HG02885 (cell line): ENCODE results near the gene LUZP1.
A peak's percentile ranks its signal among the peaks of the same experiment; 100 is the strongest.
"Not testable (repeated sequence)": the region's sequence is repeated elsewhere in the genome, so short reads cannot be mapped to it uniquely, and the experiment has no call there.

Experiments used
- ATAC-seq: cut with Tn5 transposase; IDR thresholded peaks from one replicate; pipeline ENCODE4 v1.9.1; 2021; ENCODE audit warnings: mild to moderate bottlenecking; ENCODE audit not compliant: unreplicated experiment, poor library complexity

The LUZP1 gene

DNA sequence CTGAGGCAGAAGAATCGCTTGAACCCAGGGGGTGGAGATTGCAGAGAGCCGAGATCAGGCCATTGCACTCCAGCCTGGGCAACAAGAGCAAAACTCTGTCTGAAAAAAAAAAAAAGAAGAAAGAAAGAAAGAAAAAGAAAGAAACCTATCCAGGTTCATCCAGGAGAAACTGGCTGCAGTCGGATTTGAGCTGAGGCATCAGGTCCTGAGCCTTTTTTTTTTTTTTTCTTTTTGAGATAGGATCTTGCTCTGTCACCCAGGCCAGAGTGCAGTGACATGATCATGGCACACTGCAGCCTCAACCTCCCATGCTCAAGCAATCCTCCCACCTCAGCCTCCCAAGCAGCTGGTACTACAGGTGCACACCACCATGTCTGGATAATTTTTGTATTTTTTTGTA lies 22.5 kb upstream of the LUZP1 start:
- no peak for ATAC-seq

DNA sequence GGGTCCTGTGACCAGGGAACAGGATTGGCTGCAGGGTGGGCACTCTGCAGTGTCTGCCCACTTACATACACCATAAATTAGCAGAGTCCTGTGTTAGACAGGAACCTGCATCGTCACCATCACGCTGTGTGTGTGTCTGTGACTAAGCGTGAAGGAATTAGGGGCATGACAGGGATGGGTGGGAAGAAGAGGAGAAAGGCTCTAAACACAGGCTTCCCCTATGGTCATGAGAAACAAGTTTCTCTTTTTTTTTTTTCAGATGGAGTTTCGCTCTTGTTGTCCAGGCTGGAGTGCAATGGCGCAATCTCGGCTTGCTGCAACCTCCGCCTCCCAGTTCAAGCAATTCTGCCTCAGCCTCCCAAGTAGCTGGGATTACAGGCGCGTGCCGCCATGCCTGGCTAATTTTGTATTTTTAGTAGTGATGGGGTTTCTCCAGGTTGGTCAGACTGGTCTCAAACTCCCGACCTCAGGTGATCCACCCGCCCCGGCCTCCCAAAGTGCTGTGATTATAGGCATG lies 20.3 kb upstream of the LUZP1 start:
- ATAC-seq = not testable (repeated sequence)

DNA sequence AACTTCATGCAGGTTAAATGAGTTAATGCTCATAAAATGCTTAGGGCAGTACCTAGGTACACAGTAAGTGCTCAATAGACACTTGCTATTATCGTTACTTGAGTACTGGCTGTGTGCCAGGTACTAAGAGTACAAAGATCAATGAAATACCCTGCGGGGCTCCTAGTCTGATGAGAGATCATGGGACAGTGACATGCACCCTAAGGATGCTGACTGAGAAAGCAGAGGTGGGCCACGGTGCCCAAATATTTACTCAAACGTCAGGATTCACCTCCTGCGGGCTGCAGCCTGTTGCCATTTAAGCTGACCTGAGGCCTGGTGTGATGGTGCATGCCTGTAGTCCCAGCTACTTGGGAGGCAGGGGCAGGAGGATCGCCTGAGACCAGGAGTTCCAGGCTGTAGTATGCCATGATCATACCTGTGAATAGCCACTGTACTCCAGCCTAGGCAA lies 19.8 kb upstream of the LUZP1 start:
- ATAC-seq = no peak

DNA sequence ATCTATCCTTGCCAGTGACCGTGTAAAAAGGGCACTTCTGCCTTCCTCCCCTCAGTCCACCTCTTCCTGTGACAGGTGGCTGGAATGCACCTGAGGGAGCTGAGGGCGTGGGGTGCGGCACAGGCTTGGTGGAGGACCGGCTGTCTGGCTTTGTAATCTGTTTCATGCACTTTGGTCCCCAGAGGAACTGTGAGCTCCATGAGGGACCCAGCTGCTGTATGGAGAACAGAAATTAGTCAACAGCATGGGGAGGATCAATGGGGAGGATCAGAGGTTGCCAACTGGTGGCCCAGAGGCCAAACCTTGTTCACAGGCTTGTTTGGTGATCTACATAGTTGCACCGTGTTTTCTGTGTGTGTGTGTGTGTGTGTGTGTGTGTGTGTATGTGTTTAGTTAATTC lies 19.0 kb upstream of the LUZP1 start:
- ATAC-seq = no peak

- no peak for ATAC-seq
These were observed 16.7 kb upstream of the LUZP1 start for GRCh38 chr1:23185381-23185780.

GRCh38 chr1:23184212-23184934 lies 15.7 kb upstream of the LUZP1 start:
- ATAC-seq = no peak

- no peak for ATAC-seq
These were observed 11.2 kb upstream of the LUZP1 start for GRCh38 chr1:23179862-23180261.

DNA sequence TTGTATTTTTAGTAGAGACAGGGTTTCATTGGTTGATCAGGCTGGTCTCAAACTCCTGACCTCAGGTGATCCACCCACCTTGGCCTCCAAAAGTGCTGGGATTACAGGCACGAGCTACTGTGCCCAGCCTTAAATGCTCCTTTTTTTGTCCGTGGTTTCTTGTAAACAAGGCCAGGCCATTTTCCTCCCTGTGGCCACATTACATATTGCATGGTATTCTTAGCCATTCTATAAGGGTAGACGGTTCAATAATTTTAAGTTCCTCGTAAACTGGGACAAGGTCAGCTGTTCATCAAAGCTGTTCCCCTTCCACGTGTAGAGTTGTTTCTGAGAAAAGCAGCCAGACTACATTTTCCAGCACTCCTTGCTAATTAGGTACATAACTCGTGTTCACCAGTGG lies 10.3 kb upstream of the LUZP1 start:
- ATAC-seq = no peak

- no peak for ATAC-seq
These were observed 9.8 kb upstream of the LUZP1 start for GRCh38 chr1:23178414-23178813.

DNA sequence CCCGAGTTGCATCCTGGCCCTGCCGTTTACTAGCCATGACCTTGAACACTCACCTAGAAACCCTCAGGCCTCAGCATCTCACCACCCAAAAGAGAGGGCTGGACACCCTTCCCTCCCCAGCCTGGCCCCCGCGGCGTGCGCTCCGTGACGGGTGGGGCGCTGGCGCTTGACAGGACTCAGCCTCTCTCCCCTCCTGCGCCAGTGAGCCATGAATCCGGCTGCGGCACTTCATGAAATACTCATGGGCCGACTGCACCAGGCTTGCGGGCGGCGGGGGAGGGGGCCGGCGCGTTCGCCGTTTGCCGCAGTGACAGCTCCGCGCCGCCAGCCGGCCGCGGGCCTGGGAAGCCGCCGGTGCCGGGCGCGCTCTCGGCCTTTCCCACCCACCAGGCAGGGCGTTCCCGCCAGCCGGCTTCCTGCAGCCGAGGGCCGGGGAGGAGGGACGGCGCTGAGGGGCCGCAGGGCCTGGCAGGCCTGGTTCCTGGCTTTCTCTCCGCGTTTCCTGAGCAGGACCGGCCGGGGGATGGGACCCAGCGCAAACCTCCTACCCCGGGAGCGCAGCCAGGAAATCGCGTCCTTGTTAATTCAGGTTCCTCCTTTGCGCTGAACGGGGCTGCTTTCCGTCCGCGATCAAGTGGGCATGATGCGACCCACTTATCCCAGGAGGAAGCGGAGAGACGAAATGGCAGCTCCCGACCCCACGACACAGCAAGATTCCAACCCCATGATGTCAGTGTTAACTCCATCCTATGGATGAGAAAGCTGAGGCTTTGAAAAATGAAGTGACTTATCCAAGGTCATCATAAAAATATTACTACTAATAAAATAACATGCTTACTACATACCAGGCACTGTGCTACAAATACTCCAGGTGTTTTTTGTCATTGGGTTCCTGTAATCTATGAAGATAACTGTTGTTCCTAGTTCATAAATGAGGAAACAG lies 9.1 kb upstream of the LUZP1 start:
- peak; percentile 61 for ATAC-seq

DNA sequence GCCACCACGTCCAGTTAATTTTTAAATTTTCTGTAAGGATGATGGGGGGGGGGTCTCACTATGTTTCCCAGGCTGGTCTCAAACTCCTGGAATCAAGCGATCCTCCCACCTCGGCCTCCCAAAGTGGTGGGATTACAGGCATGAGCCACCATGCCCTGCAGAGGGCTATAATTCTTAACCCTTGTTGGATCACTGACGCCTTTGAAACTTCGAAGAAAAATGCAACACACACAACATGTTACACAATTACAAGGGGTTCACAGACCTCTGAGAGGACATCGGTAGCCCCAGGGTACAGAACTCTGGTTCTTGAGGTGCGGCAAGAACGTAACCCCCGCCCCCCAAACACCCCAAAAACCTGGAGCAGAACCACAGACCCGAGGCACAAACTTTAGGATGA lies 8.4 kb upstream of the LUZP1 start:
- no peak for ATAC-seq

- no peak for ATAC-seq
These were observed 5.9 kb upstream of the LUZP1 start for GRCh38 chr1:23174426-23175110.

- no peak for ATAC-seq
These were observed 2.6 kb upstream of the LUZP1 start for GRCh38 chr1:23171181-23171755.

DNA sequence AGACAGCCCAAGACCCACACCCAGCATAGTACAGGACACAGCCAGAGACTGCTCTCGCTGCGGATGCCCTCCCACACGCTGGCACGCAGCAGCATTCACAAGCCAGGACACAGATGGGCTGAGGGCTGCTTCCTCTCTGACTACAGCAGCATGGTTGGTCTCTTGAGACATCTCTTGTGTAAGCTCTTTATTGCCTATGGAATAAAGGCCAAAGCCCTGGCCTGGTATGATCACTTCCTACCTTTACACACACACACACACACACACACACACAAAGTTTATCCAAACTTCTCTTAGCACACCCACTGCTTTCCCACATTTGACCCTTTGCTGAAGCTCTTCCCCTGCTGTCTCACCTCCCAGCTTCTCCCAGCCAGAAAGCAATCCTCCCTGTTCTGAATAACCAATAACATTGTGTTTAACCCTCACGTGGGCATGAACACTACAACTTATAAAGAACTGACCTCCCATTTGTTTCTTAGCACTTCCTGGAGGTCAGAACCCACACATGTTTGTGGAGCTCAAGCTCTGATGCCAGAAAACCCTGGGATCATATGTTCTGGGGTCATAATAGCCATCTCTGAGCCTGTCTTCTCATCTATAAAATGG lies 1.2 kb upstream of the LUZP1 start:
- no peak for ATAC-seq

DNA sequence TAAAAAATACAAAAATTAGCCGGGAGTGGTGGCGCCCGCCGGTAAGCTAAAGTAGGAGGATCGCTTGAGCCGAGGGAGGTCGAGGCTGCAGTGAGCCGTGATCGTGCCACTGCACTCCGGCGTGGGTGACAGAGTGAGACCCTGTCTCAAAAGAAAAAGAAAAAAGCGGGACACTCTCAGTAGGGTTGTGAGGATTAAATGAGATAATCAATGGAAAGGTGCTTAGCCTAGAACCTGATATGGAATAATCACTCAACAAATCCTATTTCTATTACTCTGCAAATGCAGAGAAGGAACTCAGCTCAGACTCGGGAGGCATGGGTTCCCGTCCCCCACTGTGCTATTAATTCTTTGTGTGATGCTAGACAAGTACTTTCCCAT lies 529 bp upstream of the LUZP1 start:
- no peak for ATAC-seq

DNA sequence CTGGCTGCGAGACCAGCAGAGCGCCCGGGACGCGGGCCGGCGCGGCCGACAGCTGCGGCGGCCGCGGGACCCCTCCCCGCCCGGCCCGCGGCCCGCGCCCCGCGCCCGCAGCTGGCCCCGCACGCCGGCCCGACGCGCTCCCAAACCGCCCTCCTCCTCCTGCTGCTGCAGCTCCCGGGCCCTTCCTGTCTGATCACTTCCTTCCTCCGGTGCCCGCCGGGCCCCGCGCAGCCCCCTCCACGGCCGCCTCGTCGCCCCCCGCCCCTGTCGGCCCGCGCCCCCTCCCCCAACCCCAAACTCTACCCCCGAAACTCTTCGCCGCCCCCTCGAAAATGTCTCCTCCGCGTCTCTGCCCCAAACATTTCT lies 594 bp downstream of the LUZP1 start:
- peak; percentile 44 for ATAC-seq

DNA sequence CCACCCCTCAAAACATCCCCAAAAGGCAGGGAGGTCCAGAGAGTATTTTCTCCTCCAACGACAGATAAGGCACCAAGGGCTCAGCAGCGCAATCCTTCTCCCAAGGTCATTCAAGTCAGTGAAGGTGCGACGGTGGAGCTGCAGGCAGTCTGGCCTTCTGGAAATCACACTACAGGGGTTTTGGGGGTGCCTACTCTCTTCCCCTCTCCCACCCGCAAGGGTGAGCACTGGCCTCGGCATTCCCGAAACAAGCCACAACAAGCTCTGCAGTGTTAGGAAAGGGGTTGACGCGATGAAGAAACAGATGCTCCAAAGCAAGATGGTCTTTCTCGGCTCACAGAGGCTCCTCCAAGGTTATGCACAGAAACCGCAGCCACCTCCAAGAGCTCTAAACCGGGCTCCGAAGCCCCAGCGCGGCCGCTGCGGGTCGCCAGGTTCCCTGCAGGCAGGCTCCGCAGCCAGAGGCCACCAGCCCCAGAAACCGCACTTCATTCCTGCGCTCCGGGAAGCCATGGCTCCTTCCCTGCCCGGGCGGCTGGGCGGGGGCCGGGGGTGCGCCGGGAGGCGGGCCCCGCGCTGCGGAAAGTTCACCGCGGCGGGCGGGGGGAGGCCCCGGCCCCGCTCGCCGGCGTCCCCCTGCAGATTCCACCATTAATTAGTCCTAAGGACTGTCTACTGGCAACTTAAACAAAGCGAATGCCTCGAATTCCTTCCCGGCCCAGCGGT lies 1.1 kb downstream of the LUZP1 start:
- peak; percentile 35 for ATAC-seq

GRCh38 chr1:23166854-23167253 lies 1.8 kb downstream of the LUZP1 start:
- no peak for ATAC-seq

GRCh38 chr1:23163395-23163794 lies 5.3 kb downstream of the LUZP1 start:
- no peak for ATAC-seq
